Measurements from ENCODE around the gene MEGF11. TPM values are rescaled to one million over a fixed set of nuclear protein-coding genes. Genes with fewer than 3 reads are reported as not detected.
"Not testable (repeated sequence)": the region's sequence is repeated elsewhere in the genome, so short reads cannot be mapped to it uniquely, and the experiment has no call there.

Gene MEGF11
- polyA plus RNA-seq, 12 donors = 0.12 to 1.6 (median 0.60) TPM; not detected in 2

DNA sequence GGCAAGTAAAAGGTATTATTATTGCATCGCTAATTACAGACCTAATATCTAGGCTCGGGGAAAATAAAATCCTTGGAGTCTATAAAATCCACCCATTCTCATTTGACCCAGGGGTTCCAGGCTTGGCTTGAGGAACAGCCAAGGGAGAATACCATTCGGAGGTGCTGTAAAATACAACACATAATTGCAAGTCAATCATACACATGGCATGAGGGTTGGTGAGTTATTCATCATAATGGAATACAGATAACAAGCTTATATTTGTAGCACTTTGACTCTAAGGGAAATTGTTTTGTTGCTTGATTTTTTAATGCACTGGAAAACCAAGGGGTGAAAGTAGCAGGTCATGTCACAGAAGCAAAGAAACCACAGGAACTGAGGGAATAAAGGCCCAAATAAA is 23.0 kb upstream of the MEGF11 start:
- DNase-seq = no peak

DNA sequence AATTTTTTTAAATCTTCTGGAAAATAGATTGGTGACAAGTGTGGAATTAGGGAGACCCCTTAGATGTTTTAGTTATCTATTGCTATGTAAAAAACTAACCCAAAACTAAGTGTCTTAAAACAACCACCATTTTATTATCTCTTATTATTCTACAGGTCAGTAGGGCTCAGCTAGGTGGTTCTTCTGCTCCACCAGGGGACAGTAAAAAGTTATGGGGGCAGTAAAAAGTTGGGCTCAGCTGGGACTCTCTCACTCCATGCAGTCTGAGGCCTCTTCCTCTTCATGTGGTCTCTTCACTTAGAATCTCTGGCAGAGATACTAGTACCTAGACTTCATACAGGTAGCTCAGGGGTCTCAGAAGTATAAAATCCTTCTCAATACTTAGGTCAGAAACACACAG is 21.8 kb upstream of the MEGF11 start:
- no peak for DNase-seq

- DNase-seq = no peak
Measured at GRCh38 chr15:66270932-66271331, 17.4 kb upstream of the MEGF11 start.

DNA sequence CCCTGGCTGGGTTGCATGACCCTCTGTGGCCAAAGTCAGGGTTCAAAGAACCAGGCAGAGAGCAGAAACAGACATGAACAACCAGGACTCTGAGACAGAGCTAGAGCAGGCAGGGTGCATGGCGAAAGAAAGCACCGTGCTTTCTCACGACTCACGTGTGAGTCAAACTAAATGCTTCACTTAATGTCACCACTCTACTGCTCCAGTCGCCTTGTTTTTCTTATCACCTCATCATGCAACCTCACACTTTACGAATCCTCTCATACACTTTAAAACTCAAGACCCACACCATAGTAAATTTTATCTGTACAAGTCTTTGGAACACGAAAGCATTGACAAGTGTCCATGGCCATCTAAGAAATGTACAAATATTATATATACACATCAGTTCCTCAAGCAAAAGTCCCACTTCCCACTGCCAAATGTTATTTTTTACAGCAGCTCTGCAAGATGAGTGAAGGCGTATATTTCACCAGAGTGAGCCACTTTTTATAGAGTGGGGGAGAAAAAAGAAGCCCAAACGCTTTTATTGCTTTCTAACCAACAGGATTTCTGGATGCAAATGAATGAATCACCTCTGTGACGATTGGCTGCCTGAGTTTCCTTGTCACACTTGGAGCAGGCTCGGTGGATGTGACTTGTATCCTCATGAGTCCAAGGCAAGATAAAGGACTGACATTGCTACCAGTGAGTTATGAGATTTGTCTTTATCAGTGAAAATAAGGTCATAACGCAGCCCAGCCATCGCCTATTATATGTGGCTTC is 16.0 kb upstream of the MEGF11 start:
- no peak for DNase-seq

DNA sequence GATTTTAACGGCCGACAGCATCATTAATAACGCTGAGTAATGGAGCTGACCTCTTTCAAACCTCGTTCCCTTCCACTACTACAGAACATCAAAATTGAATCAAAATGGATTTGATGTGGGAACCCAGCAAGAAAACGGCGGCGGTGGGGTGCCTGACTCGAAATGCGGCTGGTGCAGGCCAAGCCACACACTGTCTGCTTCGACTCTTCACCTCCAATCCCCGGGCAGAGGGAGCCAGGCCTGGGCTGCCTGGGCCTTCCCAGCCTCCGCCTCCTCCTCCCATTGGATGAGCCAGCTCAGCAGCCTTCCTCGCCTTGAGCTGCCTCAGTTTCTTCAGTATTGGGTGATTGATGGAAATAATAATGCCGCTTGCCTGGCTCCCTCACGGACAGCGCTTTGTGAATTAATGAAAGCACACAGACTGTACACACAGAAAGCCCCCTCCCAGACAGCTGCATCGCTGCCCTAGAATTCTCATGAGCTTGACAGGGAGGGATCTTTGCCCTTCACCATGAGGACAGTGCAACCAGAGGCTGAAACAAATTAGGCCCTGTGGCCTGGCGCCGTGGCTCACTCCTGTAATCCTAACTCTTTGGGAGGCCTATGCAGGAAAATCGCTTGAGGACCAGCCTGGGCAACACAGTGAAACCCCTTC is 11.4 kb upstream of the MEGF11 start:
- no peak for DNase-seq

GRCh38 chr15:66262837-66263236 is 9.3 kb upstream of the MEGF11 start:
- DNase-seq = not testable (repeated sequence)

DNA sequence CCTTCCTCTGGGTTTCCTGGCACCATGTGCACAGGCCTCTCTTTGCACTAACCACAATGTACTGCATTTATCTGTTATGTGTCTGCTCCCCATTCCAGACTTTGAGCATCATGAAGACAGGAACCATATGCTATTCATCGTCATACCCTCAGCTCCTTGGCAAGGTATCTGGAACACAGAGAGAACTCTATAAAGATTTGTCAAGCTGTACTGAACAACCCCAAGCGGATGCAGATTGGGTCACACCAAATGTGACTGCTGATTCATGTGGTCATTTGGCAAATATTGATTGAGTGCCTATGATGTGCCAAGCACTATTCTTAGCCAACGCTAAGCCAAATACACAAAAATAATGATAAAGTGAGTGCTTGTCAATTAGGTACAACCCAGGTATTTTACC is 7.5 kb upstream of the MEGF11 start:
- DNase-seq = no peak

- no peak for DNase-seq
Measured at GRCh38 chr15:66256692-66257091, 3.1 kb upstream of the MEGF11 start.

GRCh38 chr15:66254951-66255676 is 1.6 kb upstream of the MEGF11 start:
- DNase-seq = no peak

DNA sequence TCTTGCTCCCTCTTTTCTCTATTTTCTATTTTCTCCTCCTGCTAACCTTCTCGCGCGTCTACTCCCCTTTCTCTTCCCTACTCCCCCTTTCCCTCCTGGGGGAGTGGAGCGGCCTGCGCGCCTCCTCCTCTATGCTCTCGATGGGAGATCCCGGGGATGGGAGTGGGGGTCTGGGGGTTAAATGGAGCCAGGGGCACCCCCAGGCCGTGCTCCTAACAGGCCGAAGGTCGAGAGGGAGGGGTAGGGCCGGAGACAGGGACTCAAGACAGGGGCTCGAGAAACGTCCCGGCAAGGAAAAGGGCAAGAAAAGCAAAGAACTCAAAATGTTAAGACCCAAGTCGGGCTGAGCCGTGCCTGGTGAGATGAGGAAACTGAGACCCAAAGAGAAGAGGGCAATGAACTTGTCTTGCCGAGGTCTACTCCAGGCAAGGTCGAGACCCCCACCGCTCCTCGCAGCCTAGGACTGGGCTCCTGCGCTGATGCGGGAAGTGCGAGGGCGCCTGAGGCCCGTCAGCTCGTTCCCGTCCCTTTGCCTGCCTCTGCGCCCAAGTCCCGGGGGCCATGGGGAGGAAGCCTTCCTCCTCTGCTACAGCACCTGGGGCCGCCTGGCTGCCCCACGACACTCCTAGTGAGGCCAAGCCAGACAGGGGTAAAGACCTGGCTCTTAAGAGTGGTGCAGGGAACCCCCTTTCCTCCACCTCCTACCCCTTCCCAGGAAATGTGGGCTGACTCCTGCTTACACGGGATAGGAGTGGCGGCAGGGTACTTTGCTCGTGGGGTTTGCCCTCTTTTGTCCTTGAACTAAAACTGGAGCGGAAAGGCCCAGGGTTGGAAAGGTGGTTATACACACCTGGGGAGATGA is 770 bp upstream of the MEGF11 start:
- DNase-seq = no peak

DNA sequence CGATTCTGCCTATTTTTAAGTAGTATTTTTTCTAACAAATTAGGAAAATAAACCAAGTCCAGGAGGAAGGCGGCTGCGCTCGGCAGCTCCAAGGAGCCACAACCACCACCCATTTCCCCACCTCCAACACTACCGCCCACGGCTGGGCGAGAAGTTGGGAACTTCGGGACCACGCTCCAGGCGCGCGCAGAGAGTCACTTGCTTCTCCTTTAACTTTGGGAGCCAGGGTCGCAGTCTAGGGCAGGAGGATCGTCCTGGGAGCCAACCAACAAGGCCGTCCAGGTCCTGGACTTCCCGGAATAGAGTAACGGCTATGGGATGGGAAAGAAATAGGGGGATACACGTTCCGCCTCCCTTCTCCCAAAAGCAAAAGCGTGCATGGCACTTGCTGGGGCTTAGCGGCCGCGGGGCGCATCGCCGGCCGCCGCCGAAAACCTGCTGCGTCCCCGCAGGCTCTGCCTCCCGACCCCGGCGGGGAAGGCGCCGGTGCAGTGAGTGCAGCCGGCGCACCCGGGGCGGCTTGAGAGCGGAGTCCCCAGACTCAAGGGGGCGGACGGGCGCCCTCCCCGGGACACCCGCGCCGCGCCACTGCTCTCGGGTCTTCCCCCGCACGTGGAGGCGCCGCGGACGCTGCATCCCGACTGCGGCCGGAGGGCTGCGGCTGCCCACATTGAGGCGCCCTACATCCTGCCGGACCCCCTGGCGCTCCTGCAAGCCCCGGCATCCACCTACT is 699 bp downstream of the MEGF11 start:
- DNase-seq = no peak

DNA sequence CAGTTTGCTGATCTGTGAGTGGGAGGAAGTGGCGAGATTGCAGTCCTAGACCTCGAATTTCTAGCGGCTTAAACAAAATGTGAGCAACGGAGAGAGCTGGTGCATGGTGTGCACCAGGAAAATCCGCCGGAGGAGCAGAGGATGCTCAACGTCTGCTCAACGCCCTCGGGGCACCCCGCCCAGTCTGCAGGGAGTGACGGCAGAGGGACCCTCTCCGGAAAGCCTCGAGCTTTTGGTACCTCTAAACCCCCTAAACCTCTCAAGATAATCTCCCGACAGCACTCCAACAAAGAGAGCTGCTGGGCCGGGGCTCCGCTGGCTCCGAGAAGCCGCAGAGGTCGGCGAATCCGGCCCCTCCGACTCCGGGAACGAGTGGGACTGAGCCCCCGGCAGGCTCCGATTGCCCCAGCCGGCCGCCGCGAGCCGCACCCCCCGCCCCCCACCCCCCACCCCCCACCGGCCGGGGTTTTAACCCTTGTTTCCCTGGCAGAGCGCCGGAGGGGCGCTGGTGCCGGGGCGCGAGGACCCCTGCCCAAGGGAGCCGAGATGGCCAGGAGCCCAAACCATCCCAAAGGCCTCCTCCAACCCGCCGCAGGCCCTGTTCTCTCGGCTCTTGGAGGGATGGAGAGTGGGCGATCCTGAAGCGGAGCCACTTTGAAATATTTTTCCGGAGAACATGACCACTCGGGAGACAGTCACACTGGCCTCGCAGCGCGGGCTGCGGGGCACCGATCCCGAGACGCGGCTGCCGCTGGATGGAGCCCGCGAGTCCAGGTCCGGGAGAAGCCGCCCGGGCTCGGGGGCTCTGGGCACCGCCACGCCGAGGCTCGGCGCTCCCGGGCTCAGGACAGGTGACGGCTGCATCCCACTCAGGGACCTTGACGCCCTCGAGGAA is 1.5 kb downstream of the MEGF11 start:
- DNase-seq = peak; percentile 43

- no peak for DNase-seq
Measured at GRCh38 chr15:66251065-66251789, 2.3 kb downstream of the MEGF11 start.

DNA sequence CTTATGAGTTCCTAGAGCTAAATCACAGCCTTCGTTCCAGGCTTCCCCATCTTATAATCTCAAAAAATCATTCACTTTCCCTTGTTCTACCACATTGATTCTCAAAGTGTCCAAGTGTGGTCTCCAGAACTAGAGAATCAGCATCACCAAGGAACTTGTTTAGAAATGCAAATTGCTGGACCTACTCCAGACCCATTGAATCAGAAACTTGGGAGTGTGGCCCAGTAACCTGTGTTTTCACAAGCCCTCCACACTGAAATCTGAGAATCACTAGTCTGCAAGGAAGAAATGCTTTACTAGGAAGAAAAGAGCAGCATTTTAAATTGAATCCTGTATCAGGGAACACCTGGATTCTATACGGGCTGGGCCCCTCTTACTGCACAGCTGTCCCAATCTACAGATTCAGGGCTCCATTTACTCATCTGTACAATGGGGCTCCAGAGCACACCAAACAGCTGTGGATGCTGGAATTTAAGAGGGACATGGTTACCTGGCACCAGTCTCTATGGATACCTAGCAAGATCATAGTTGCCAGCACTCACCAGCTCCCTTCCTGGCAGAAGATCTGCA is 3.9 kb downstream of the MEGF11 start:
- no peak for DNase-seq

DNA sequence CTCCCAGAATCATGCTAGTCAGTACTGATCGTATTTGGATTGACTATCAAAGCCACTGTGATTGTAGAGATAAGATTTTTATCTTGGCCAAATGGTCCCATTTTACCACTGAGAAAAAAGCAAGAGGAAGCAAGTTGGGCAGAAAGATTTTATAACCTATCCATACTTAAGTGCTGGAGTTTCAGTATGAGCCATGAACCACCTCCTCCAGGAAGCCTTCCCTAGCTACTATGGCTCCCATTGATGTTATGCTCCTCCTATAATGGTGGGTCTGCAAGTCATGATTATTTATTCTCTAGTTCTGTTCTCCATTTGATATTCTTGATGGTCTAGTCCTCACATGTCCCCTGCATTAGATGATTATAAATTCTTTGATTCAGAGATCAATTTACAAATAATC is 6.6 kb downstream of the MEGF11 start:
- no peak for DNase-seq

GRCh38 chr15:66245832-66246231 is 7.7 kb downstream of the MEGF11 start:
- DNase-seq = not testable (repeated sequence)

DNA sequence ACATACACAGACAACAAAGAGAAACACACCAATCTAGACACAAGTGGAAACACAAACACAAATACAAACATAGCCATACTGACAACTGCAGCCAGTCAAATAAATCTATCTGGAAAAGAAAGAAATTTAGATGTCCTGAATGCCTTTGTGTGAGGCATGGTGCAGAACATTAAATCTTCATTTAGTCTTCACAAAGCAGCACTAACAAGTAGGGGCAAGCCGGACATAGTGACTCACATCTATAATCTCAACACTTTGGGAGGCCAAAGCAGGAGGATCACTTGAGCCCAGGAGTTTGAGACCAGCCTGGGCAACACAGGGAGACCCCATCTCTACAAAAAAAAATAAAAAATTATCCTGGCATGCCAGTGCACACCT is 11.7 kb downstream of the MEGF11 start:
- DNase-seq = no peak

GRCh38 chr15:66241087-66241907 is 12.3 kb downstream of the MEGF11 start:
- no peak for DNase-seq

Data from muscle of arm (tissue), 12 donors.